PC-9 (cell line): ENCODE measurements around the gene ABCE1. TPM values are rescaled to one million over a fixed set of nuclear protein-coding genes. Genes with fewer than 3 reads are reported as not detected.

Experiments
- BruUV-seq: library from RNA; stranded (reverse); fragments of 400-500 nt; replicated peaks from 2 replicates; lab custom pipeline; 2021; lab: Mats Ljungman, UMichigan
- CTCF ChIA-PET: fragments of 300-600 bp; sonication (Branson Sonifier 250); formaldehyde crosslinking; loops from one replicate; lab custom pipeline; 2022; ENCODE audit warnings: antibody characterized with exemption; lab: Charles Lee
- POLR2A ChIA-PET: fragments of 300-600 bp; sonication (Branson Sonifier 250); formaldehyde crosslinking; loops from one replicate; lab custom pipeline; 2022; ENCODE audit warnings: antibody characterized with exemption; ENCODE audit not compliant: unreplicated experiment; lab: Charles Lee
- DNase-seq, 2 experiments: peaks; one replicate each; pipeline versions ENCODE4 v3.0.0 to v3.0.0-alpha.2; 2015 to 2022; ENCODE audit warnings: mixed read lengths in 1 of 2
- H2AFZ ChIP-seq: fragments of 200-600 bp; sonication (generic); 2 replicates; pipeline ENCODE4 v1.8.1; 2017; ENCODE audit warnings: antibody characterized with exemption
- H3F3A ChIP-seq: fragments of 200-600 bp; sonication (generic); 2 replicates; pipeline ENCODE4 v1.8.1; 2017; ENCODE audit warnings: antibody characterized with exemption, mild to moderate bottlenecking, low read depth; ENCODE audit not compliant: insufficient read depth
- H3K27ac ChIP-seq: fragments of 200-600 bp; sonication (generic); 2 replicates; pipeline ENCODE4 v1.6.1; 2016; ENCODE audit warnings: mixed run types
- H3K27me3 ChIP-seq: fragments of 200-600 bp; sonication (generic); 2 replicates; pipeline ENCODE4 v1.6.1; 2016; ENCODE audit warnings: low read depth, mixed run types; ENCODE audit not compliant: insufficient read depth
- H3K36me3 ChIP-seq: fragments of 200-600 bp; sonication (generic); 2 replicates; pipeline ENCODE4 v1.6.1; 2016; ENCODE audit warnings: low read depth, mixed run types
- H3K4me1 ChIP-seq: fragments of 200-600 bp; sonication (generic); replicated peaks from 2 replicates; pipeline ENCODE4 v1.6.1; 2016; ENCODE audit warnings: mixed run types; ENCODE audit not compliant: insufficient read depth
- H3K4me2 ChIP-seq: fragments of 200-600 bp; sonication (generic); 2 replicates; pipeline ENCODE4 v1.6.1; 2017; ENCODE audit warnings: mixed run types
- H3K4me3 ChIP-seq: fragments of 200-600 bp; sonication (generic); 2 replicates; pipeline ENCODE4 v1.6.1; 2016; ENCODE audit warnings: mixed run types
- H3K79me2 ChIP-seq: fragments of 200-600 bp; sonication (generic); 2 replicates; pipeline ENCODE4 v1.6.1; 2017; ENCODE audit warnings: low read depth, mixed run types
- H3K9me2 ChIP-seq: fragments of 200-600 bp; sonication (generic); 2 replicates; pipeline ENCODE4 v1.8.1; 2017; ENCODE audit warnings: mild to moderate bottlenecking; ENCODE audit not compliant: insufficient read depth
- H3K9me3 ChIP-seq: fragments of 200-600 bp; sonication (generic); 2 replicates; pipeline ENCODE4 v1.8.1; 2016; ENCODE audit warnings: low read depth; ENCODE audit not compliant: insufficient read depth
- H4K20me1 ChIP-seq: fragments of 200-600 bp; sonication (generic); 2 replicates; pipeline ENCODE4 v1.8.1; 2017; ENCODE audit not compliant: insufficient read depth
- EZH2 ChIP-seq: fragments of 200-600 bp; sonication (generic); IDR thresholded peaks from 2 replicates; pipeline ENCODE4 v1.8.0; 2017; ENCODE audit warnings: antibody characterized with exemption, low read depth
- intact Hi-C: fragments of 100-400 bp; cut with micrococcal nuclease; formaldehyde crosslinking; loops from one replicate; pipeline ENCODE4 v1.10.0; 2022; ENCODE audit not compliant: unreplicated experiment
- total RNA-seq: library from RNA; stranded (reverse); gene quantifications from 2 replicates; pipeline ENCODE4 v1.2.3, GENCODE V29; 2021
- TF ChIP-seq, protein P1 (sequence below): fragments of 200-600 bp; sonication (generic); conservative IDR thresholded peaks from 2 replicates; pipeline ENCODE4 v1.6.1; 2017; ENCODE audit warnings: mixed run types, antibody characterized with exemption, mild to moderate bottlenecking, moderate library complexity

Gene ABCE1
- total RNA-seq, 1 experiment from 2014 or later = 60.6 TPM

DNA sequence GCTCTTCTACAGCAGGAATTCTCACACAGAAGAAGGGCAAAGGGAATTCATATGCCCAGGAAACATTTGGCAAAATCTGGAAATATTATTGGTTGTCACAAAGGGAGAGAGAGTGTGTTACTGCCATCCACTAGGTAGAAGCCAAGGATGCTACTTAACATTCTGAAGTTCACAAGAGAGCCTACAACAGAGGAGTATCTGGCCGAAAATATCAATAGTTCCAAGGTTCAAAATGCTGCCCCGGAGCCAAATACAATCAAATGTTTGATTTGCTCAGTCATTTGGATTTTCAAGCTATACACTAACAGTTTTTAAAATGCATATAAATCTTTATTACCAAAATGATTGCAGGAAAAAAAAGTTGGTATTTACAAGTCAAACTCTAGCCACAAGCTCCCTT is 63.4 kb downstream of the ABCE1 start:
- no peak overlapping the region for H3K4me3 ChIP-seq
- POLR2A ChIA-PET = no interaction called here
- no peaks in the 10 kb centered on the region for H3F3A ChIP-seq

DNA sequence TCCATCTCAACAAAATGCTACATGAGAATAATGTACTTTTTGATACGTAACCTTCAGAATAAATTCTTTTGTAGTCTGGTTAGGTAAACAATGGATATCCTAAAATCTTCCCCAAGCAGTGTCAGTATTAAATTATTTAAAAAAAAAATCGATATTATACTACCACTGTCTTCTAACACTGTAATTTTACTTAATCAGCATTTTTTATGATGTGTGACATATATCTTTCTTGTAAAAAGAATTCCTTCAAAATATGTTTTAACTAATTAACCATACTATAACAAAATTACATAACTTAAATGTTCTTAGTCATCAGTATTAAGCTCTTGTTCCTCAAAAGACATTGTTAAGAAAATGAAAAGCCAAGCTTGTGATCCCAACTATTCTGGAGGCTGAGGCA is 69.8 kb downstream of the ABCE1 start:
- BruUV-seq = no TSS peak
- POLR2A ChIA-PET = no interaction called here
- CTCF ChIA-PET = no interaction called here

More for the DNA sequence above, 63.4 kb downstream of the ABCE1 start:
- no peak for TF ChIP-seq EZH2
- TF ChIP-seq, protein P1, sequence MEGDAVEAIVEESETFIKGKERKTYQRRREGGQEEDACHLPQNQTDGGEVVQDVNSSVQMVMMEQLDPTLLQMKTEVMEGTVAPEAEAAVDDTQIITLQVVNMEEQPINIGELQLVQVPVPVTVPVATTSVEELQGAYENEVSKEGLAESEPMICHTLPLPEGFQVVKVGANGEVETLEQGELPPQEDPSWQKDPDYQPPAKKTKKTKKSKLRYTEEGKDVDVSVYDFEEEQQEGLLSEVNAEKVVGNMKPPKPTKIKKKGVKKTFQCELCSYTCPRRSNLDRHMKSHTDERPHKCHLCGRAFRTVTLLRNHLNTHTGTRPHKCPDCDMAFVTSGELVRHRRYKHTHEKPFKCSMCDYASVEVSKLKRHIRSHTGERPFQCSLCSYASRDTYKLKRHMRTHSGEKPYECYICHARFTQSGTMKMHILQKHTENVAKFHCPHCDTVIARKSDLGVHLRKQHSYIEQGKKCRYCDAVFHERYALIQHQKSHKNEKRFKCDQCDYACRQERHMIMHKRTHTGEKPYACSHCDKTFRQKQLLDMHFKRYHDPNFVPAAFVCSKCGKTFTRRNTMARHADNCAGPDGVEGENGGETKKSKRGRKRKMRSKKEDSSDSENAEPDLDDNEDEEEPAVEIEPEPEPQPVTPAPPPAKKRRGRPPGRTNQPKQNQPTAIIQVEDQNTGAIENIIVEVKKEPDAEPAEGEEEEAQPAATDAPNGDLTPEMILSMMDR = no peak
- H3K36me3 ChIP-seq = no peaks in the 10 kb centered on the region
- no TSS peak for BruUV-seq
- H3K4me1 ChIP-seq = no peaks in the 10 kb centered on the region
- peaks cover 6% of the 10 kb centered on the region for H3K79me2 ChIP-seq
- H2AFZ ChIP-seq = no peak overlapping the region
- H3K4me2 ChIP-seq = no peak overlapping the region
- H3K27ac ChIP-seq = no peak overlapping the region
- intact Hi-C loops = no loop called here
- H3K9me3 ChIP-seq = no peaks in the 10 kb centered on the region
- H3K27me3 ChIP-seq = no peaks in the 10 kb centered on the region
- DNase-seq = no peak
- CTCF ChIA-PET = no interaction called here
- H3K9me2 ChIP-seq = no peaks in the 10 kb centered on the region
- peaks cover 2% of the 10 kb centered on the region; the same call in 1 of the 2 replicates for H4K20me1 ChIP-seq

DNA sequence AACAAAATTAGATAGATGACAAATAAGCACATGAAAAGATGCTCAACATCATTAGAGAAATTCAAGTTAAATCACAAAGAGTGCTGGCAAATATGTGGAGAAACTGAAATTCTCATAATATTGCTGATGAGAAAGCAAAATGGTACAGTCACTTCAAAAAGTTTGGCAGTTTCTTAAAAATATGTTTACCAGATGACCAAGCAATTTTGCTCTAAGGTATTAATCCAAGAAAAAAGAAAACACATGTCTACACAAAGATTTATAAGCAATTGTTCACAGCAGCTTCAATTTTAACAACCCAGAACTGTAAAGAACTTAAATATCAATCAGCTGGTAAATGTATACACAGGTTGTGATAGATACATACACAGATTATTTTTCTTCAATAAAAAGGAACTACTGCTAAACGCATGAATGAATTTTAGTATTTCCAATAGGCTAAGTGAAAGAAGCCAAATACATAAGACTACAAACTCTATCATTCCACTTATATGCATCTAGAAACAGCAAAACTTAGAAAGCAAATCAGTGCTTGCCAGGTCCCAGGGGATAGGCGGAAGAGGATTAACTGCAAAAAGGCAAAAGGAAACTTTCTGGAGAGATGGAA is 70.6 kb downstream of the ABCE1 start:
- DNase-seq = no peak
- Histone ChIP-seq H3K27ac (no peak overlapping the region), H2AFZ (no peak overlapping the region), H3K4me3 (no peak overlapping the region), H3F3A (no peaks in the 10 kb centered on the region; the same call in 1 of the 2 replicates), H4K20me1 (0 out of 2 replicates have a peak, but pooled peaks cover 2% of the 10 kb centered on the region), H3K27me3 (no peaks in the 10 kb centered on the region), H3K36me3 (peaks cover 10% of the 10 kb centered on the region; the same call in 1 of the 2 replicates), H3K79me2 (peaks cover 23% of the 10 kb centered on the region), H3K4me1 (no peaks in the 10 kb centered on the region), H3K9me2 (no peaks in the 10 kb centered on the region), H3K9me3 (no peaks in the 10 kb centered on the region), H3K4me2 (no peak overlapping the region)
- TF ChIP-seq, protein P1 = no peak
- no peak for TF ChIP-seq EZH2
- BruUV-seq = no TSS peak
- intact Hi-C loops = no loop called here
- POLR2A ChIA-PET = no interaction called here
- CTCF ChIA-PET = no interaction called here

More for the DNA sequence above, 69.8 kb downstream of the ABCE1 start:
- H3K79me2 ChIP-seq = peaks cover 19% of the 10 kb centered on the region; the same call in 1 of the 2 replicates
- H3K4me2 ChIP-seq = no peak overlapping the region
- no peaks in the 10 kb centered on the region for H3K9me3 ChIP-seq
- peaks cover 4% of the 10 kb centered on the region; the same call in 1 of the 2 replicates for H3K36me3 ChIP-seq
- H3K27me3 ChIP-seq = no peaks in the 10 kb centered on the region
- no peaks in the 10 kb centered on the region; the same call in 1 of the 2 replicates for H3F3A ChIP-seq
- H4K20me1 ChIP-seq = 0 out of 2 replicates have a peak, but pooled peaks cover 2% of the 10 kb centered on the region
- H3K4me1 ChIP-seq = no peaks in the 10 kb centered on the region
- DNase-seq = no peak
- H3K4me3 ChIP-seq = no peak overlapping the region
- no peaks in the 10 kb centered on the region for H3K9me2 ChIP-seq
- intact Hi-C loops = no loop called here
- no peak overlapping the region for H2AFZ ChIP-seq
- H3K27ac ChIP-seq = no peak overlapping the region
- TF ChIP-seq EZH2 = no peak
- TF ChIP-seq, protein P1 = no peak
